IPS-15b (cell line): Measurements from ENCODE around the gene TENT4A.

Experiments
- H3K27me3 ChIP-seq: one replicate; pipeline ENCODE4 v1.6.1; 2013; ENCODE audit warnings: low read length; ENCODE audit not compliant: control insufficient read depth, insufficient read depth
- H3K36me3 ChIP-seq: one replicate; pipeline ENCODE4 v1.6.1; 2013; ENCODE audit warnings: low read length; ENCODE audit not compliant: control insufficient read depth, insufficient read depth
- H3K4me1 ChIP-seq: one replicate; pipeline ENCODE4 v1.6.1; 2013; ENCODE audit warnings: mild to moderate bottlenecking, low read length; ENCODE audit not compliant: control insufficient read depth, insufficient read depth
- H3K4me3 ChIP-seq: one replicate; pipeline ENCODE4 v1.5.1; 2013; ENCODE audit warnings: low read depth, low read length
- H3K9ac ChIP-seq: one replicate; pipeline ENCODE4 v1.6.1; 2013; ENCODE audit warnings: low read depth, mild to moderate bottlenecking, low read length
- H3K9me3 ChIP-seq: one replicate; pipeline ENCODE4 v1.6.1; 2013; ENCODE audit warnings: mild to moderate bottlenecking, low read length; ENCODE audit not compliant: control insufficient read depth, insufficient read depth

Gene TENT4A

DNA sequence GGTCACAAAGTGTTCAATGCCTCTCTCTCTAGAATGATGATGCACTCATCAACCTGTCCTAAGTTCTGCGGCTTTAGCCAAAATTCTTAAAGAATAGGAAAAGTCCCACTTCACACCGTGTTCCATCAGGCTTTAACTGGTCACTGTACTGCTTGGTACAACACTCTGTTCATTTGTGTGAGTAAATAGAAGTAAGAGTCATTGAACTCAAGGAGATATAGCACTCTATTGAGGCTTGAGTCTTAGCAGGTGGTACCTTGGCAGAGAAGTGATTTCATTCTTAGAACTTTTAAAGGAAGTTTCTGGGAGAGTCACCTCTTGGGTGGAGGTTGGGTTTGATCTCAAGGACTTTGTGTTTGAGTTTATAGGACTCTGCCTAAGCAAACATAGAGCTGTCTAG is 92.6 kb downstream of the TENT4A start:
- Histone ChIP-seq H3K9ac (no peak overlapping the region), H3K27me3 (no peaks in the 10 kb centered on the region), H3K9me3 (no peaks in the 10 kb centered on the region), H3K36me3 (no peaks in the 10 kb centered on the region), H3K4me3 (no peak overlapping the region), H3K4me1 (no peaks in the 10 kb centered on the region)
